ENCODE results near the gene ATP8A2. TPM values are rescaled to one million over a fixed set of nuclear protein-coding genes. Genes with fewer than 3 reads are reported as not detected.

The ATP8A2 gene
- total RNA-seq, 4 donors from 2014 or later: 0.16 to 0.54 (median 0.26) TPM

DNA sequence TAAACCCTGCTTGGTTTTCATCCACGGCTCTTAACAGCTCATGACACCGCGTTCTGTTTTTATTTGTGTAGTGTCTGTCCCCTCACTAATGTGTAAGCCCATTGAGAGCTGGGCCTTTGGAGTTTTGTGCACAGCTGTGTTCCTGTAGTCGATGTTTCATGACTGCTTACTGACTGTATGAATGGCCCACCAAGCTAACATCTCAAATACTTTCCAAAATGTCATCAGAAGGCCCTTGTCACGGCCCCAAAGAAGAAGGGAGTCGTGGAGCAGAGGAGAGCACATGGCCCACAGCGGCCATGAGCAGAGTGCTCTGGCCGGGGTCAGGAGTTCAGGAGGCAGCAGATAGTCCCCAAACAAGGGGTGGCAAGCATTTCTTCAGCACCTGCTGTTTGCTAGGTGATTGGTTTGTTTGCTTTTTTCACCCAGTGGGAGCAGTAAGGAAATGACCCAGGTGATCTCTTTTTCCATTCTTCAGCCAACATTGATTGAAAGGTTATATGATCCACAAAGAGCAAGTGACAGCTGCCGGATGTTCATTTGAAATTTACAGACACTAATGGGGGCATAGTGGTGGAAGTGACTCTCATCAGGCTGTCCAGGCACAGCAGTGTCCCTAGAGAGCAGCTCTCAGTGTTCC, 315.2 kb downstream of the ATP8A2 start:
- Histone ChIP-seq H3K27me3 (no peaks in the 10 kb centered on the region), H3K4me1 (peaks cover 0 to 9% (median 0%) of the 10 kb centered on the region in 3 donors), H3K27ac (no peak overlapping the region), H3K9me3 (no peaks in the 10 kb centered on the region), H3K36me3 (no peaks in the 10 kb centered on the region), H3K4me3 (no peak overlapping the region)
- ATAC-seq: peak; percentile 50
- TF ChIP-seq CTCF (IDR thresholded peaks at IDR 0.05): no peak
- no peak for TF ChIP-seq EP300 (IDR thresholded peaks at IDR 0.05)
- TF ChIP-seq POLR2A (IDR thresholded peaks at IDR 0.05): no peak
- no peak for TF ChIP-seq POLR2AphosphoS5 (IDR thresholded peaks at IDR 0.05)
- WGBS, 2 donors (ENCODE audit: low coverage in 1 of 2): 84 to 100% methylated on average over 5 to 6 of the region's 9 CpGs

GRCh38 chr13:25687471-25688225, 315.9 kb downstream of the ATP8A2 start:
- WGBS, 2 donors (ENCODE audit: low coverage in 1 of 2): 50 to 60% methylated on average over 2 to 5 of the region's 9 CpGs

DNA sequence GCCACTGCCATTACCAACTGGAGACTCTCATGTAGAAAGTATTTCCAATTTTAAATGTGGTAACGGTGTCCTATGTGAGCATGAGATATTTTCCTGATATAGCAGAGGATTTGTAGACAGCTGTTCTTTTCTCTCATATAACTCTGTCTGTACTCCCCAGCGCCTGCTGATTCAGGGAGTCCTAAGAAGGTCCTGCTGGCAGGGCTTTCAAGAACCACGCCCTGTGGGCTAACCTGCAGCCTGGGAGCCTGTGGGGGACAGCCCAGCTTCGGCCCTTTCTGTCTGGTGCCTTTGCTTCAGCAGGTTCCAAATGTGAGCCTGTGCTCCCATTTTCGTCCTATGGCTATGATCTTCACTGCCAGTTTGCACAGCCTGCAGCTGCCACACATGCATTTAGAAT, 316.8 kb downstream of the ATP8A2 start:
- no peaks in the 10 kb centered on the region for H3K36me3 ChIP-seq
- no peak overlapping the region for H3K27ac ChIP-seq
- 69 to 74% methylated on average over 2 to 5 of the region's 5 CpGs for WGBS, 2 donors (ENCODE audit: low coverage in 1 of 2)
- H3K27me3 ChIP-seq: no peaks in the 10 kb centered on the region
- no peak overlapping the region for H3K4me3 ChIP-seq
- ATAC-seq: no peak
- TF ChIP-seq CTCF (IDR thresholded peaks at IDR 0.05) (no peak), EP300 (IDR thresholded peaks at IDR 0.05) (no peak), POLR2AphosphoS5 (IDR thresholded peaks at IDR 0.05) (no peak), POLR2A (IDR thresholded peaks at IDR 0.05) (no peak)
- H3K9me3 ChIP-seq: no peaks in the 10 kb centered on the region
- peaks cover 0 to 9% (median 0%) of the 10 kb centered on the region in 3 donors for H3K4me1 ChIP-seq

More at GRCh38 chr13:25687471-25688225, 315.9 kb downstream of the ATP8A2 start:
- Histone ChIP-seq H3K4me3 (no peak overlapping the region), H3K9me3 (no peaks in the 10 kb centered on the region), H3K27ac (no peak overlapping the region), H3K36me3 (no peaks in the 10 kb centered on the region), H3K27me3 (no peaks in the 10 kb centered on the region), H3K4me1 (peaks cover 0 to 9% (median 0%) of the 10 kb centered on the region in 3 donors)
- no peak for TF ChIP-seq POLR2AphosphoS5 (IDR thresholded peaks at IDR 0.05)
- no peak for TF ChIP-seq EP300 (IDR thresholded peaks at IDR 0.05)
- ATAC-seq: no peak

DNA sequence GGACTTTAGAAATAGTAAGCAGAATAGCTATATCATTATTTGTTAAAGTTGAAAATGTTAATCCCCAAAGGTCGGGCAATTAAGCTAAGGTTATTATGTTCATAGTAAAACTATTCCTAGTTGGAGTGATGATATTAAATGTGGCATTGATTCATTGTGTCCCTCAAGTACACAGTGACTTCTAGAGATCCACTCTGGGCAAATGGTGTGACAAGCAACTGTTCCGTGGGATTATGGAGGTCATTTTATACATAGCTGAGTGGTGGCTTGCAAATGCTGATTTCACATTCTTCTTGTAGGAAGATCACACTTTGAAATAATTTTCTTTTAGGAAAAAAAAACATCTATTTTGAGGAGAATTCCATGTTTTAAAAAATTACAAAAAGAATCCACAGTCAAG, 317.8 kb downstream of the ATP8A2 start:
- TF ChIP-seq CTCF (IDR thresholded peaks at IDR 0.05) (no peak), EP300 (IDR thresholded peaks at IDR 0.05) (no peak), POLR2A (IDR thresholded peaks at IDR 0.05) (no peak), POLR2AphosphoS5 (IDR thresholded peaks at IDR 0.05) (no peak)
- H3K4me3 ChIP-seq: no peak overlapping the region
- WGBS, 2 donors (ENCODE audit: low coverage in 1 of 2): 85 to 93% methylated on average over 2 of the region's 2 CpGs
- no peak for ATAC-seq
- H3K27ac ChIP-seq: no peak overlapping the region
- no peaks in the 10 kb centered on the region for H3K27me3 ChIP-seq
- peaks cover 0 to 9% (median 0%) of the 10 kb centered on the region in 3 donors for H3K4me1 ChIP-seq
- no peaks in the 10 kb centered on the region for H3K9me3 ChIP-seq
- H3K36me3 ChIP-seq: no peaks in the 10 kb centered on the region

DNA sequence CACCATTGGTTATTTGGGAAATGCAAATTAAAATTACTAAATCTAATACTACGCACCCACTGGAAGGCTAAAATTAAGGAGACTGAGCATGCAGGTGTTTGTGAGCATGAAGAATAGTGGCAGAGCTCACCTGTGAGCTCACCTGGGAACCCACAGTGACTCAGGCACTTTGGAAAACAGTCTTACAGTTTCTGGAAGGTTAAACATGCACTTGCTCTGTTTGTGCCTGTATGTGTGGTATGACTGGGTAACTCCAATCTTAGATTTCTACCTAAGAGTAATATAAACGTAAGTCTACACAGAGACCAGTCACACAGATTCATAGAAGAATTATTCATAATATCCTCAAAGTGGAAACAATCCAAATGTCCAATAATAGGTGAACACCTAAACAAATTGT, 318.8 kb downstream of the ATP8A2 start:
- Histone ChIP-seq H3K4me1 (peaks cover 0 to 9% (median 0%) of the 10 kb centered on the region in 3 donors), H3K27ac (no peak overlapping the region), H3K36me3 (no peaks in the 10 kb centered on the region), H3K9me3 (no peaks in the 10 kb centered on the region), H3K27me3 (no peaks in the 10 kb centered on the region), H3K4me3 (no peak overlapping the region)
- no peak for ATAC-seq
- TF ChIP-seq POLR2A (IDR thresholded peaks at IDR 0.05): no peak
- no peak for TF ChIP-seq EP300 (IDR thresholded peaks at IDR 0.05)
- TF ChIP-seq CTCF (IDR thresholded peaks at IDR 0.05): no peak
- no peak for TF ChIP-seq POLR2AphosphoS5 (IDR thresholded peaks at IDR 0.05)
- 82 to 93% methylated on average over 2 of the region's 2 CpGs for WGBS, 2 donors (ENCODE audit: low coverage in 1 of 2)
